ENCODE results near the gene TET2. TPM values are rescaled to one million over a fixed set of nuclear protein-coding genes. Genes with fewer than 3 reads are reported as not detected.

Gene TET2
- total RNA-seq, 1 donor from 2014 or later: 11.4 TPM

DNA sequence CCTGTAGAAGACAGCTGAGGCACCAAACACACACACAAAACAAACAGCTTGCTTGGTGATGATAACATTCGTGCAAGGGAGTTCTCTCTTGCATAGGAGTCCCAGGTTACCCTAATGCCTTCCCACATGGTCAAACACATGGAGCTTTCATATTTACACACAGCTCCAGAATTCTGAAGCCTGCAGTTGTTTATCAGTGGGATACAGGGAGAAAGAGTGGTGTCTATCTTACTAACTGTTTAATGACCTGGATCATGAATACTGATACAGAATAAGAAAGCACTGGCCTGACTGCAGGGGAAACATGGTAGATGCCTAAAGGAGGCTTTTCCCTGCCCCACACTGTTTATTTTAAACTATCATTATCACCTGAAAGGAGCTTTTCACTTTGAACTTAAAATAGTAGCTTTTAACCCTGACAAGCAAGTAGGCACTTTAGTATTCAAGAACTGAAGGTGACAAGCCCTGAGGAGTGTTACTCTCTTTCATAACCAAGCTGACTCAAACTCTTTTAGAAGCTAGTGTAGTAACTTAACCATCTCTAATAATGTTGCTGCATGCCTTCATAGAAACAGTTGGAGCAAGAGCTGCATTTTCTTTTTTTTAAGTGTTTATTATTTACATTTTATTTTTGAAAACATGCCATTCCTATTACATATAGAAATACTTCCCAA lies 15.6 kb downstream of the TET2 start:
- DNase-seq (ENCODE audit: low spot score): no peak
- no peak overlapping the region for H3K27ac Mint-ChIP-seq (ENCODE audit: unreplicated experiment)
- H3K27me3 Mint-ChIP-seq (ENCODE audit: unreplicated experiment): no peaks in the 10 kb centered on the region
- TF ChIP-seq, protein P1, sequence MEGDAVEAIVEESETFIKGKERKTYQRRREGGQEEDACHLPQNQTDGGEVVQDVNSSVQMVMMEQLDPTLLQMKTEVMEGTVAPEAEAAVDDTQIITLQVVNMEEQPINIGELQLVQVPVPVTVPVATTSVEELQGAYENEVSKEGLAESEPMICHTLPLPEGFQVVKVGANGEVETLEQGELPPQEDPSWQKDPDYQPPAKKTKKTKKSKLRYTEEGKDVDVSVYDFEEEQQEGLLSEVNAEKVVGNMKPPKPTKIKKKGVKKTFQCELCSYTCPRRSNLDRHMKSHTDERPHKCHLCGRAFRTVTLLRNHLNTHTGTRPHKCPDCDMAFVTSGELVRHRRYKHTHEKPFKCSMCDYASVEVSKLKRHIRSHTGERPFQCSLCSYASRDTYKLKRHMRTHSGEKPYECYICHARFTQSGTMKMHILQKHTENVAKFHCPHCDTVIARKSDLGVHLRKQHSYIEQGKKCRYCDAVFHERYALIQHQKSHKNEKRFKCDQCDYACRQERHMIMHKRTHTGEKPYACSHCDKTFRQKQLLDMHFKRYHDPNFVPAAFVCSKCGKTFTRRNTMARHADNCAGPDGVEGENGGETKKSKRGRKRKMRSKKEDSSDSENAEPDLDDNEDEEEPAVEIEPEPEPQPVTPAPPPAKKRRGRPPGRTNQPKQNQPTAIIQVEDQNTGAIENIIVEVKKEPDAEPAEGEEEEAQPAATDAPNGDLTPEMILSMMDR (IDR thresholded peaks at IDR 0.05; ENCODE audit: unreplicated experiment): no peak
- no peak overlapping the region for H3K4me3 Mint-ChIP-seq (ENCODE audit: unreplicated experiment)
- no peaks in the 10 kb centered on the region for H3K9me3 Mint-ChIP-seq (ENCODE audit: unreplicated experiment)
- no peaks in the 10 kb centered on the region for H3K36me3 Mint-ChIP-seq (ENCODE audit: low read depth, unreplicated experiment)
- no peaks in the 10 kb centered on the region for H3K4me1 Mint-ChIP-seq (ENCODE audit: unreplicated experiment)

DNA sequence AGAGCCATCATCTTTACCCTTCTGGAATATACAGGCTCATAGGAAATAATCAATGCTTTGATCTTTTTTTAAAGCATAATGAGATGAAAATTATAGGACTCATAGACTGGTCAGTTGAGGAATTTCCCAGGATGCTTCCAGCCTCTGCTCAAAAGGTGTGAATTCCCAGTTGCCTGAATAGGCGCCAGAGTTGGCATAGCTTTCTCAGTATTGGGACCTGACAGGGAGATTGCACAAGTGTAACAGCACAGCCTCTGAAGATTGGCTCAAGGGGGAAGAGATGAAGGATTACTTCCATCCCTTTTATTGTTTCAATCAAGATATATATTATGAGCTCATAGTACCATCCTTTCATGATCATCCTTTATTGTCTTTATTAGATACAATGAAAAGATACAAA lies 17.9 kb downstream of the TET2 start:
- Mint-ChIP-seq H3K4me1 (ENCODE audit: unreplicated experiment) (no peaks in the 10 kb centered on the region), H3K4me3 (ENCODE audit: unreplicated experiment) (no peak overlapping the region), H3K27ac (ENCODE audit: unreplicated experiment) (no peak overlapping the region), H3K27me3 (ENCODE audit: unreplicated experiment) (no peaks in the 10 kb centered on the region), H3K9me3 (ENCODE audit: unreplicated experiment) (no peaks in the 10 kb centered on the region), H3K36me3 (ENCODE audit: low read depth, unreplicated experiment) (no peaks in the 10 kb centered on the region)
- TF ChIP-seq, protein P1 (IDR thresholded peaks at IDR 0.05; ENCODE audit: unreplicated experiment): no peak
- no peak for DNase-seq (ENCODE audit: low spot score)

DNA sequence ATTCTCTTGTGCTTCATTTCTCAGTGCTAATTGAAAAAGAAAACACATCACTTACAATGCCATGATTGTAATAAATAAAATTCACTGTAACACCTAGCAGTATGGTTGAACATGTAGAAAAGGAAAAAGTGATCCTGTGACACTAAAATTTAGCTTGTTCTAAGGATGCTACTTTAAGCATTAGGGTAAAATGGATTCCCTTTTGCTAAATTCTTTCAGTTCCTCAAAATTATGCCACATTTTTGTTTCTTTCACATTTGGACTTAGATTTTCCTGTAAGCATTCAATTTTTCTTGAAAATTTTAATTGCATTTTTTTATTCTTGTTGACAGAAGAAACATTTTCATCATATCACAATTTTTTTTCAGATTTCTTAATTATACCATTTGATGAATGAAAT lies 19.4 kb downstream of the TET2 start:
- TF ChIP-seq, protein P1 (IDR thresholded peaks at IDR 0.05; ENCODE audit: unreplicated experiment): no peak
- H3K27ac Mint-ChIP-seq (ENCODE audit: unreplicated experiment): no peak overlapping the region
- H3K27me3 Mint-ChIP-seq (ENCODE audit: unreplicated experiment): no peaks in the 10 kb centered on the region
- H3K36me3 Mint-ChIP-seq (ENCODE audit: low read depth, unreplicated experiment): no peaks in the 10 kb centered on the region
- no peak for DNase-seq (ENCODE audit: low spot score)
- no peak overlapping the region for H3K4me3 Mint-ChIP-seq (ENCODE audit: unreplicated experiment)
- H3K9me3 Mint-ChIP-seq (ENCODE audit: unreplicated experiment): no peaks in the 10 kb centered on the region
- H3K4me1 Mint-ChIP-seq (ENCODE audit: unreplicated experiment): peaks cover 3% of the 10 kb centered on the region

DNA sequence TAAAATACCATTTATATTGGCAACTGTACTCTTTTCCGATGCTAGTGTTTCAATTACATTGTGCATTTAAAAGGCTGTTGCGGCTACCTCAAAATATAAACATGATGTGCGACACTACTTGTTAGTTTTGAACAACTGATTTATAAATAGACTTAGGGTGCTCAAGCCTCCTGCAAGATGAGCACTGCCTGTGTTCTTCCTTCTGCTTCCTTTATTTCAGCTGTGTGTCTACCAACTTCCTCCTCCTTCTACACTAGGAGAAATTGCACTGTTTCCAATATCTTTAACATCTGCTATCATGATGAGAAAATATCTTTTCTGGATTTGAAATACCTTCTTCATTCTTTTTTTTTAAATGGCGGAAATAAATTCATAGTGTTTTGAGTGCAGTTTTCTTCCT lies 24.0 kb downstream of the TET2 start:
- TF ChIP-seq, protein P1 (IDR thresholded peaks at IDR 0.05; ENCODE audit: unreplicated experiment): no peak
- no peaks in the 10 kb centered on the region for H3K27me3 Mint-ChIP-seq (ENCODE audit: unreplicated experiment)
- no peak for DNase-seq (ENCODE audit: low spot score)
- H3K4me1 Mint-ChIP-seq (ENCODE audit: unreplicated experiment): peaks cover 3% of the 10 kb centered on the region
- H3K36me3 Mint-ChIP-seq (ENCODE audit: low read depth, unreplicated experiment): no peaks in the 10 kb centered on the region
- H3K9me3 Mint-ChIP-seq (ENCODE audit: unreplicated experiment): no peaks in the 10 kb centered on the region
- no peak overlapping the region for H3K4me3 Mint-ChIP-seq (ENCODE audit: unreplicated experiment)
- no peak overlapping the region for H3K27ac Mint-ChIP-seq (ENCODE audit: unreplicated experiment)

DNA sequence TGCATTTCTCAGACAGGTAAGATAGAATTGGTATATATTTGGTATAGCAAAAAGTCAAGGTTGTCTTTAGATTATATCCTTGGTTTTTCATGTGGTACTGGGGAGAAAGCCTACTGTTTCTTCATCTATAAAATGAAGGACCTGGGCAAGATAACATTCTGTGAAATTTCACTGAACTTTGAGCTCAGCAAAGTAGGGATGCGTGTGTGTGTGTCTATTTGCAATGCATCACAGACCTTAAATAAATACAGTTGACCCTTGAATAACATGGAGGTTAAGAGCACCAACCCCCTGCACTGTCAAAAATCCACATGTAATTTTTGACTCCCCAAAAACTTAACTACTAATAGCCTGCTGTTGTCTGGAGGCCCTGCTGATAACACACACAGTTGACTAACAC lies 25.2 kb downstream of the TET2 start:
- no peak for DNase-seq (ENCODE audit: low spot score)
- Mint-ChIP-seq H3K9me3 (ENCODE audit: unreplicated experiment) (no peaks in the 10 kb centered on the region), H3K4me1 (ENCODE audit: unreplicated experiment) (peaks cover 3% of the 10 kb centered on the region), H3K36me3 (ENCODE audit: low read depth, unreplicated experiment) (no peaks in the 10 kb centered on the region), H3K27me3 (ENCODE audit: unreplicated experiment) (no peaks in the 10 kb centered on the region), H3K27ac (ENCODE audit: unreplicated experiment) (no peak overlapping the region), H3K4me3 (ENCODE audit: unreplicated experiment) (no peak overlapping the region)
- TF ChIP-seq, protein P1 (IDR thresholded peaks at IDR 0.05; ENCODE audit: unreplicated experiment): no peak
